Activated CD4-positive, alpha-beta T cell treated with anti-CD3 and anti-CD28 coated beads, Interleukin-2, amount 10 ng/mL, durations not matched to agents 7 days and 5 days (primary cell): ENCODE results near the gene PARK7. TPM values are rescaled to one million over a fixed set of nuclear protein-coding genes. Genes with fewer than 3 reads are reported as not detected.
"Not testable (repeated sequence)": the region's sequence is repeated elsewhere in the genome, so short reads cannot be mapped to it uniquely, and the experiment has no call there.

Experiments used
- CTCF ChIA-PET: fragments of 350-600 bp; sonication (Branson Sonifier 250); formaldehyde crosslinking; loops from one replicate; lab custom pipeline; 2021; ENCODE audit warnings: antibody characterized with exemption; lab: Charles Lee
- POLR2A ChIA-PET: fragments of 350-600 bp; sonication (Branson Sonifier 250); formaldehyde crosslinking; loops from one replicate; lab custom pipeline; 2021; ENCODE audit warnings: antibody characterized with exemption; lab: Charles Lee
- DNase-seq: peaks from one replicate; pipeline ENCODE4 v3.0.0-alpha.2; 2020
- H3K27ac Mint-ChIP-seq: one replicate; pipeline ENCODE4 v1.8.0; 2021; ENCODE audit warnings: mild to moderate bottlenecking, moderate library complexity, mixed read lengths
- H3K27me3 Mint-ChIP-seq: one replicate; pipeline ENCODE4 v1.8.0; 2021; ENCODE audit warnings: mixed read lengths
- H3K36me3 Mint-ChIP-seq: one replicate; pipeline ENCODE4 v1.8.0; 2021; ENCODE audit warnings: low read depth, mixed read lengths
- H3K4me1 Mint-ChIP-seq: one replicate; pipeline ENCODE4 v1.8.0; 2021; ENCODE audit warnings: mixed read lengths
- H3K4me3 Mint-ChIP-seq: one replicate; pipeline ENCODE4 v1.8.0; 2021; ENCODE audit warnings: mild to moderate bottlenecking, moderate library complexity, mixed read lengths
- H3K9me3 Mint-ChIP-seq: one replicate; pipeline ENCODE4 v1.8.0; 2021; ENCODE audit warnings: mixed read lengths
- total RNA-seq, 2 experiments: library from RNA; stranded (reverse); gene quantifications; one replicate each; pipeline ENCODE4 v1.2.3, GENCODE V29; 2021

The PARK7 gene
- total RNA-seq, 2 experiments from 2014 or later = 226 to 232 TPM

DNA sequence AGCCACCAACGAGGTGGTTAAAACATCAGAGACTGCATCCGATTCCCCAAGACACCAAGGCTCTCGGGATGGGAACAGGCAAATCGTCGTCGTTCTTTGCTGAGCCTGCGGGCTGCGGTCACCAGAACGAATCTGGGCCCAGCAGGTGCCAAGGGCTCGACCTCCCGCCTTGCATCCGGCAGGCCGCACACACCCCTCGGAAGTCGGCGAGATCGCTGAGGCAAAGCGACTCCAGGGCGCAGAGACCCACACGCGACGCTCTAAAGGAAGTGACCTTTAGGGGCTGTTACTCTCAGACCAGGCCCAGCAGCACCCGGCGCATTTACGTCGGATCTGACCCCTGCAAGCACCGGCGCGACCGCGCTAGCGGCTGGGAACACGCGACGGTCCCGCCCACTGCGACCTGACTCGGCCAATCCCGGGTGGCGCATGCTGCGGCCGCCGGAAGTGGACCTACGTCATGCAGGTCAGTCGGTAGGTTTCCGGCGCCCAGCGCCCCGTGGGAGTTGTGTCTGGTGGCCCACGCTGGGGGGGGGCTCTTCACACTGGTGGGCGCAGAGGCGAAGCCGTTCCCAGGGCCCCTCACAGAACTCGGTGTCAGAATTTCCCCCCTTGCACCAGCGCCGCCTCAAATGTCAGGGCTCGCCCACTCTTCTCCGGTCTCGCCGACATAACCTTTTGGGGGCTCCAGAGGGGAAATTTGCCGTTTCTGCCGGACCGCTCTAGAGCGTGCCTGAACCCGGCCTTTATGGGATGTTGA is 7.5 kb upstream of the PARK7 start:
- peaks cover 43% of the 10 kb centered on the region for H3K4me1 Mint-ChIP-seq
- ChIA-PET CTCF (no interaction called here), POLR2A (no interaction called here)
- peak overlapping the region; percentile 96 for H3K27ac Mint-ChIP-seq
- no peaks in the 10 kb centered on the region for H3K27me3 Mint-ChIP-seq
- H3K36me3 Mint-ChIP-seq = no peaks in the 10 kb centered on the region
- H3K4me3 Mint-ChIP-seq = peak overlapping the region; percentile 85
- peak; percentile 79 for DNase-seq
- no peaks in the 10 kb centered on the region for H3K9me3 Mint-ChIP-seq

- CTCF ChIA-PET = no interaction called here
Observed at GRCh38 chr1:7954683-7955082, 6.8 kb upstream of the PARK7 start.

DNA sequence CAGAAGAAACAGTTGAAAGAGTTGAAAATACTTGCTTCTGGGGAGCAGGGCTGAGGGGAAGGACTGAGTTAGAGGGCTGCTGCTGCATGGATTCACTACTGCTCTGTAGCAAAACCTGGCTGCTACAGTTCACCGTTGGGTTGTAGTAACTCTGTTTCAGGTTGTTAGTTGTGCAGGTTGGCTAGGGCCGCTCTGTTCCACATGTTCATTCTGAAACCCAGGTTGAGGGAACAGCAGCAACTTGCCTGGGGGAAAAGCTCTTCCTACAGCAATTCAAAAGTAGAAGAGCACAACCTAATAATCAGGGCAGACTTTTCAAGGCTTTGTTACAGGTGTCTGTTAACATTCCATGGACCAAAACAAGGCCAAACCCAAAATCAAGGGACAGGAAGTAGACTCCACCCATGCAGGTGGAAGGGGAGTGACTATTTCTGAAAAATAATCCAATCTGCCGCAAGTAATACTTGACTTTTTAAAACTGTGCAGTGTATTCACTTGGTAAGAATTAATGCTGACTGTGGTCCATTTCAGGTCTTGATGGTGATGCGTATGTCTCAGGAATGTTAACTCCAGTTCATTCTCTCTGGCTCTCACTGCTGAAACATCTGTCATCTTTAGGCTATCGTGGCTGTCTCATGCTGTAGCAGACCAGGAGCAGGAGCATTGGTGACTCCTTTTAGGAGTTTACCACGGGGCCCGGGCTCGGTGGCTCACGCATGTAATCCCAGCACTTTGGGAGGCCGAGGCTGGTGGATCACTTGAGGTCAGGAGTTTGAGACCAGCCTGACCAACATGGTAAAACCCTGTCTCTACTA is 5.1 kb upstream of the PARK7 start:
- ChIA-PET CTCF (no interaction called here), POLR2A (no interaction called here)
- Mint-ChIP-seq H3K9me3 (no peaks in the 10 kb centered on the region), H3K36me3 (peaks cover under 1% of the 10 kb centered on the region), H3K4me1 (peaks cover 42% of the 10 kb centered on the region), H3K27me3 (no peaks in the 10 kb centered on the region), H3K27ac (peak overlapping the region; percentile 74), H3K4me3 (no peak overlapping the region)
- DNase-seq = no peak

More at GRCh38 chr1:7954683-7955082, 6.8 kb upstream of the PARK7 start:
- Mint-ChIP-seq H3K4me1 (peaks cover 42% of the 10 kb centered on the region), H3K27ac (peak overlapping the region; percentile 96), H3K36me3 (no peaks in the 10 kb centered on the region), H3K4me3 (peak overlapping the region; percentile 85), H3K9me3 (no peaks in the 10 kb centered on the region), H3K27me3 (no peaks in the 10 kb centered on the region)
- POLR2A ChIA-PET = no interaction called here
- no peak for DNase-seq

DNA sequence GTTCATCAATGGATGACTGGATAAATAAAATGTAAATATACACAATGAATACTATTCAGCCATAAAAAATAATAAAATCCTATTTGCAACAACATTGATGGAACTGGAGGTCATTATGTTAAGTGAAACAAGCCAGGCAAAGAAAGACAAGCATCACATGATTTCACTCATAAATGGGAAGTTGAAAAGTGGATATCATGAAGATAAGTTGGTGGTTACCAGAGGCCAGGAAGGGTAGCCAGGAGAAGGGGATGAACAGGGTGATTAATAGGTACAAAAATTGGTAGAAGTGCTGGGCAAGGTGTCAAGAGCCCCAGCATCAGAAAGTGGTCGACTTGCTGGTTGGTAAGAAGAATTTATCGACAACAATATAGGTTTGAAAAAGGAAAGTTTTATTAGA is 1.3 kb upstream of the PARK7 start:
- peak overlapping the region; percentile 96 for H3K4me3 Mint-ChIP-seq
- H3K4me1 Mint-ChIP-seq = peaks cover 62% of the 10 kb centered on the region
- POLR2A ChIA-PET = no interaction called here
- CTCF ChIA-PET = no interaction called here
- peaks cover 24% of the 10 kb centered on the region for H3K36me3 Mint-ChIP-seq
- H3K27ac Mint-ChIP-seq = peak overlapping the region; percentile 99
- H3K9me3 Mint-ChIP-seq = no peaks in the 10 kb centered on the region
- DNase-seq = no peak
- H3K27me3 Mint-ChIP-seq = no peaks in the 10 kb centered on the region

GRCh38 chr1:7960867-7961215 is 670 bp upstream of the PARK7 start:
- ChIA-PET POLR2A (no interaction called here), CTCF (interaction anchor here (0.7 to 1.0 kb wide), 2 partner anchors 12 to 15 kb away, joined by 3 read pairs; no protein-coding TSS in a partner anchor)
- Mint-ChIP-seq H3K36me3 (peaks cover 31% of the 10 kb centered on the region), H3K27ac (peak overlapping the region; percentile 99), H3K9me3 (no peaks in the 10 kb centered on the region), H3K4me3 (peak overlapping the region; percentile 96), H3K4me1 (peaks cover 62% of the 10 kb centered on the region), H3K27me3 (no peaks in the 10 kb centered on the region)
- no peak for DNase-seq

DNA sequence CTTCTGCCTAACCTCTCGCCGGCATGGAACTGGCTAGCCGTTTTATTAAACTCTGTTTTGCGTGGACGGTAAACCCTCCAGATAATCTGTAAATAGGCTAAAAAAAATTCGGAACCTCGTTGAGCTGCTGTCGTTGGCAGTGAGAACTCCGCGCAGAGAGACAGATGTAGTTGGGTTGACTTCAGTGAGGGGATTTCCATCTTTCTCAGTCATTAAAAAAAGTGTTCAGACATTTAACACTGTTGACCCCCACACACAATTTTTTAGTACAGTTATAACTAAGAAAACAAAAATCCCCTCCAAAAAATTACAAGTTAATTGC is 464 bp downstream of the PARK7 start:
- DNase-seq = no peak

DNA sequence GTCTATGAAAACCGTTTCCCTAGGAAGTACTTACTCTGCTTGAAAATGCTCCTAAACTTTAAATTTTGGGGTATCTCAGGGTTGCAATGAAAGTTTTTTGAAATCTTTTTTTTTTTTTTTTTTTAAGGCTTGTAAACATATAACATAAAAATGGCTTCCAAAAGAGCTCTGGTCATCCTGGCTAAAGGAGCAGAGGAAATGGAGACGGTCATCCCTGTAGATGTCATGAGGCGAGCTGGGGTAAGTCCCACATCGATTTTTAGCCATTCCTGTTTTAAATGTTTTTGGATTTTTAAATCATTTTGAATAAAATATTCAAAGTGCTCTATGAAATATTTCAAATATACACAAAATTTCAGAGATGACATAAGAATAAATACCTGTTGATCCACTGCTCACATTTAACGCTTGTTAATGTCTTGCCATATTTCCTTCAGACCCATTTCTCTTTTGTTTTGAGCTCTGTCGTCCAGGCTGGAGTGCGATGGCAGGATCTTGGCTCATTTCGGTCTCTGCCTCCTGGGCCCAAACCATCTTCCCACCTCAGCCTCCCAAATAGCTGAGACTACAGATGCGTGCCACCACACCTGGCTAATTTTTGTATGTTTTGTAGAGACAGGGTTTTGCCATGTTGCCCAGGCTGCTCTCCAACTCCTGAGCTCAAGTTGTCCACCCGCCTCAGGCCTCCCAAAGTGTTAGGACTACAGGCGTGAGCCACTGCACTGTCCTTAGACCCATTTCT is 1.3 kb downstream of the PARK7 start:
- Mint-ChIP-seq H3K9me3 (no peaks in the 10 kb centered on the region), H3K36me3 (peaks cover 44% of the 10 kb centered on the region), H3K4me3 (peak overlapping the region; percentile 96), H3K27ac (peak overlapping the region; percentile 99), H3K27me3 (no peaks in the 10 kb centered on the region), H3K4me1 (peaks cover 64% of the 10 kb centered on the region)
- CTCF ChIA-PET = interaction anchor here (1.1 to 2.2 kb wide), 3 partner anchors 13 to 20 kb away, joined by 3 to 13 read pairs (median 4); no protein-coding TSS in a partner anchor
- no peak for DNase-seq
- POLR2A ChIA-PET = no interaction called here

More for the DNA sequence above, 464 bp downstream of the PARK7 start:
- Mint-ChIP-seq H3K9me3 (no peaks in the 10 kb centered on the region), H3K36me3 (peaks cover 40% of the 10 kb centered on the region), H3K4me3 (peak overlapping the region; percentile 96), H3K27me3 (no peaks in the 10 kb centered on the region), H3K4me1 (peaks cover 62% of the 10 kb centered on the region), H3K27ac (peak overlapping the region; percentile 99)
- ChIA-PET POLR2A (no interaction called here), CTCF (interaction anchor here (1.0 kb wide), 1 partner anchor 14 kb away, joined by 3 read pairs; no protein-coding TSS in a partner anchor)

- Mint-ChIP-seq H3K4me1 (peaks cover 64% of the 10 kb centered on the region), H3K27ac (peak overlapping the region; percentile 62), H3K36me3 (peaks cover 44% of the 10 kb centered on the region), H3K4me3 (peak overlapping the region; percentile 96)
- H3K9me3 Mint-ChIP-seq, POLR2A ChIA-PET, DNase-seq, H3K27me3 Mint-ChIP-seq: not testable (repeated sequence)
- CTCF ChIA-PET = interaction anchor here (1.1 to 2.2 kb wide), 3 partner anchors 12 to 21 kb away, joined by 3 to 13 read pairs (median 4); no protein-coding TSS in a partner anchor
Observed at GRCh38 chr1:7963378-7963730, 1.8 kb downstream of the PARK7 start.

- H3K27me3 Mint-ChIP-seq, H3K9me3 Mint-ChIP-seq, DNase-seq, POLR2A ChIA-PET: not testable (repeated sequence)
- H3K4me1 Mint-ChIP-seq = peaks cover 65% of the 10 kb centered on the region
- H3K4me3 Mint-ChIP-seq = peak overlapping the region; percentile 96
- CTCF ChIA-PET = interaction anchor here (1.1 to 2.2 kb wide), 3 partner anchors 12 to 21 kb away, joined by 3 to 13 read pairs (median 4); no protein-coding TSS in a partner anchor
- H3K36me3 Mint-ChIP-seq = peaks cover 46% of the 10 kb centered on the region
- peak overlapping the region; percentile 71 for H3K27ac Mint-ChIP-seq
Observed at GRCh38 chr1:7963841-7964240, 2.3 kb downstream of the PARK7 start.

- Mint-ChIP-seq H3K27ac (peak overlapping the region; percentile 27), H3K9me3 (no peaks in the 10 kb centered on the region), H3K4me1 (peaks cover 62% of the 10 kb centered on the region), H3K27me3 (no peaks in the 10 kb centered on the region), H3K36me3 (peaks cover 51% of the 10 kb centered on the region), H3K4me3 (no peak overlapping the region)
- ChIA-PET POLR2A (no interaction called here), CTCF (interaction anchor here (0.6 to 2.2 kb wide), 2 partner anchors 11 to 24 kb away, joined by 5 to 13 read pairs; partner anchors contain the start of gene TNFRSF9)
- DNase-seq = no peak
Observed at GRCh38 chr1:7964476-7964875, 3.0 kb downstream of the PARK7 start.

DNA sequence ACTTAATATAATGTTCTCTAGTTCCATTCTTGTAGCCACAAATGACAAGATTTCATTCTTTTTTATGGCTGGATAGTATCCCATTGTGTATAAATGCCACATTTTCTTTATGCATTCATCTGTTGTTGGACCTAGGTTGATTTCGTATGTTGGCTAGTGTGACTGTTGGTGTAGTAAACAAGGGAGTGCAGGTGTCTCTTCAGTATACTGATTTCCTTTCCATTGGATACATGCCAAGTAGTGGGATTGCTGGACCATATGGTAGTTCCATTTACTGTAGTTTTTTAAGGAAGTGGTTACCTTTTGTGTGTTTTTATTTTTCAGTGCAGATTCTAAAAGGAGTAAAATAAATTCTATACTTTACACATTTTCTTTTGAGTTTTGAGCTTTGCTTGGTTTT is 5.7 kb downstream of the PARK7 start:
- POLR2A ChIA-PET = interaction anchor here (0.7 kb wide), 1 partner anchor 32 kb away, joined by 3 read pairs; no protein-coding TSS in a partner anchor
- H3K4me3 Mint-ChIP-seq = no peak overlapping the region

DNA sequence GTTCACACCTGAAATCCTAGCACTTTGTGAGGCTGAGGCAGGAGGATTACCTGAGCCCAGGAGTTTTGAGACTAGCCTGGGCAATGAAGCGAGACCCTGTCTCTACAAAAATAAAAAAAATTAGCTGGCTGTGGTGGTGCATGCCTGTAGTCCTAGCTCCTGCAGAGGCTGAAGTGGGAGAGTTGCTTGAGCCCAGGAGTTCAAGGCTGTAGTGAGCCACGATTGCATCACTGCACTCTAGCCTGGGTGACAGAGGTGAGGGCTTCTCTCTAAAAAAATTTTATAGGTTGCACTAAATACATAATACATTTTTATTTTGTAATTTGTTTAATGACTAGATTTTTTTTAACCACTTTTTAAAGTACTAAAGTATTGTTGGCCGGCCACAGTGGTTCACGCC is 6.1 kb downstream of the PARK7 start:
- ChIA-PET CTCF (no interaction called here), POLR2A (no interaction called here)
- Mint-ChIP-seq H3K4me3 (no peak overlapping the region), H3K9me3 (no peaks in the 10 kb centered on the region), H3K27ac (no peak overlapping the region), H3K36me3 (peaks cover 73% of the 10 kb centered on the region), H3K4me1 (peaks cover 46% of the 10 kb centered on the region), H3K27me3 (no peaks in the 10 kb centered on the region)
- no peak for DNase-seq

More for the DNA sequence above, 5.7 kb downstream of the PARK7 start:
- no peak for DNase-seq
- no peaks in the 10 kb centered on the region for H3K27me3 Mint-ChIP-seq
- H3K4me1 Mint-ChIP-seq = peaks cover 51% of the 10 kb centered on the region
- H3K27ac Mint-ChIP-seq = no peak overlapping the region
- H3K36me3 Mint-ChIP-seq = peaks cover 69% of the 10 kb centered on the region
- H3K9me3 Mint-ChIP-seq = no peaks in the 10 kb centered on the region
- CTCF ChIA-PET = interaction anchor here (0.7 kb wide), 1 partner anchor 16 kb away, joined by 3 read pairs; no protein-coding TSS in a partner anchor
